Measurements from ENCODE around the gene NLRP6.
A peak's percentile ranks its signal among the peaks of the same experiment; 100 is the strongest.

NLRP6 gene

DNA sequence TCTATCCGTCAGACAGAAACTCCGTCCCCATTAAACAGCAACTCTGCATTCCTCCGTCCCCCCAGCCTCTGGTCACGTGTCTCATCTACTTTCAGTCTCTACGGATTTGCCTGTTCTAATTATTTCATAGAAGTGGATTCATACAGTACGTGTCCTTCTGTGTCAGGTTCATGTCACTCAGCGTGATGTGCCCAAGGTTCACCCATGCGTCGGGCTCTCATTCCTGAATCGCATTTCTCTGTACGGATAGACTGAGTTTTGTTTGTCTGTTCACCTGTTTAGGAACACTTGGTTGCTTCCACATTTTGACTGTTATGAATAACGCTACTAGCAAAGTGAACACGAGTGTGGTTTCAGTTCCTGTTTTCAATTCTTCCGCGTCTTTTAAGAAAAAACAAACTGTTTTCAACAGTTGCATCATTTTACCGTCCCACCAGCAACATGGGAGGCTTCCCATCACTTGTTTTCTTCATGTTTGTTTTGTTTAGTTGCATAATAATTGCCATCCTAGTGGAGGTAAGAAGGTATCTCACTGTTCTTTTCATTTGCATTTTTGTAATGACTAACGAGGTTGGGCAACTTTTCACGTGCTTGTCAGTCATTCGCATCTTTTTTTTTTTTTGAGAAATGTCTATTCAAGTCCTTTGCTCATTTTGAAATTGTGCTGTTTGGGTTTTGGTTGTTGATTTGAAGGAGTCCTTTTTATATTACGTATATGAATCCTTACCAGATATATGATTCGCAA, 8.9 kb upstream of the NLRP6 start:
- H3K36me3 ChIP-seq (ENCODE audit: control insufficient read depth in 2 of 2, insufficient read depth in 2 of 2, low read length in 2 of 2): no peaks in the 10 kb centered on the region
- H3K4me1 ChIP-seq (ENCODE audit: control insufficient read depth in 2 of 2, insufficient read depth in 2 of 2, low read length in 2 of 2): peaks cover 10 to 13% of the 10 kb centered on the region in 2 donors
- H3K4me3 ChIP-seq (ENCODE audit: low read length in 2 of 2): peak overlapping the region; percentile 7 to 73
- no peaks in the 10 kb centered on the region for H3K9me3 ChIP-seq (ENCODE audit: control insufficient read depth in 2 of 2, low read length in 2 of 2)
- no peaks in the 10 kb centered on the region for H3K27me3 ChIP-seq (ENCODE audit: control insufficient read depth in 2 of 2, insufficient read depth in 2 of 2, low read length in 2 of 2)
- peak overlapping the region in 1 of 2 donors; percentile 48 for H3K9ac ChIP-seq (ENCODE audit: low read depth in 1 of 2, low read length in 2 of 2)
- H3K27ac ChIP-seq (ENCODE audit: low read depth in 2 of 2, low read length in 2 of 2): peak overlapping the region; percentile 76 to 92

DNA sequence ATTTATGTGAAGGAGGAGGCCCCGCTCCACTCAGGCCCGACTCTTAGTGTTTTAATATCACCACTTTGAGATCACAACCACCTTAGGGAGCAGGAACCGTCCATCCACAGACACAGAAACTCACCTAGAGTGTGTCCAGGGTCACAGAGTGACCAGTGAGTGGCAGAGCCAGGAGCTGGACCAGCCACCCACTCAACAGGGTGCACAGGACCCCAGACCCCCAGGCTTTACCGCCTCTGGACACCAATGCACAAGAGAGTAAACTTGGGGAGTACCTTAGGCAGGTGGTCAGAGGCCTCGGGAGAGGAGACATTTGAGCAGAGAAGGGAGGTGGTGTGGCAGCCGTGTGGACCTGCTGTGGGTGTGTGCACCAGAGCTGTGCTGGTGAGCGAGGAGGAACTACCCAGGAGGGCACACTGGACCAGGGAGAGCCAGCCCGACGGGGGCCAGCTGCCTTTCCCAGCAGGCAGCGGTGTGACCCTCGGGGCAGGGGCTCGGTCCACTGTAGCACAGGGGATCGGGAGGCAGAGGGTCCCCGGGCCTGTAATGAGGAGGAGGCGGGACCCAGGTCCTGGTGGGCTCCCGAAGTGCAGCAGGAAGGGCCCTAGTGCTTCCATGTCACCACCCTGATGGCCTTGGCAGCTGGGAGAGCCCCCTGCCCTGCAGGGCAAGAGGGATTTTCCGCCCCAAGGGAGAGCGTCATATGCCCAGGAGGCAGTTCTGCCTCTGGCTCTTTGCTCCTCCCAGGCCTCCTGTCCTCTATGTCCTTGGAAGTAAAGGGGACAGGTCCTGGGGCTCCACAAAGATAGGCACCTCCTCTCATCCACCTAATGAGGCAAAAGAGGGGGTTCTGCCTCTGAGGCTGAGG, 7.5 kb upstream of the NLRP6 start:
- peak overlapping the region; percentile 64 to 74 for H3K27ac ChIP-seq (ENCODE audit: low read depth in 2 of 2, low read length in 2 of 2)
- peaks cover 10 to 13% of the 10 kb centered on the region in 2 donors for H3K4me1 ChIP-seq (ENCODE audit: control insufficient read depth in 2 of 2, insufficient read depth in 2 of 2, low read length in 2 of 2)
- H3K4me3 ChIP-seq (ENCODE audit: low read length in 2 of 2): no peak overlapping the region
- H3K9ac ChIP-seq (ENCODE audit: low read depth in 1 of 2, low read length in 2 of 2): no peak overlapping the region
- H3K36me3 ChIP-seq (ENCODE audit: control insufficient read depth in 2 of 2, insufficient read depth in 2 of 2, low read length in 2 of 2): no peaks in the 10 kb centered on the region
- H3K27me3 ChIP-seq (ENCODE audit: control insufficient read depth in 2 of 2, insufficient read depth in 2 of 2, low read length in 2 of 2): no peaks in the 10 kb centered on the region
- no peaks in the 10 kb centered on the region for H3K9me3 ChIP-seq (ENCODE audit: control insufficient read depth in 2 of 2, low read length in 2 of 2)

GRCh38 chr11:271319-271715, 6.9 kb upstream of the NLRP6 start:
- Histone ChIP-seq H3K27ac (ENCODE audit: low read depth in 2 of 2, low read length in 2 of 2) (peak overlapping the region in 1 of 2 donors; percentile 74), H3K36me3 (ENCODE audit: control insufficient read depth in 2 of 2, insufficient read depth in 2 of 2, low read length in 2 of 2) (no peaks in the 10 kb centered on the region), H3K27me3 (ENCODE audit: control insufficient read depth in 2 of 2, insufficient read depth in 2 of 2, low read length in 2 of 2) (no peaks in the 10 kb centered on the region), H3K4me3 (ENCODE audit: low read length in 2 of 2) (no peak overlapping the region), H3K9ac (ENCODE audit: low read depth in 1 of 2, low read length in 2 of 2) (no peak overlapping the region), H3K4me1 (ENCODE audit: control insufficient read depth in 2 of 2, insufficient read depth in 2 of 2, low read length in 2 of 2) (peaks cover 10 to 13% of the 10 kb centered on the region in 2 donors), H3K9me3 (ENCODE audit: control insufficient read depth in 2 of 2, low read length in 2 of 2) (no peaks in the 10 kb centered on the region)

GRCh38 chr11:272195-272930, 5.8 kb upstream of the NLRP6 start:
- H3K4me1 ChIP-seq (ENCODE audit: control insufficient read depth in 2 of 2, insufficient read depth in 2 of 2, low read length in 2 of 2): peaks cover 10 to 13% of the 10 kb centered on the region in 2 donors
- H3K27me3 ChIP-seq (ENCODE audit: control insufficient read depth in 2 of 2, insufficient read depth in 2 of 2, low read length in 2 of 2): no peaks in the 10 kb centered on the region
- no peak overlapping the region for H3K27ac ChIP-seq (ENCODE audit: low read depth in 2 of 2, low read length in 2 of 2)
- no peak overlapping the region for H3K4me3 ChIP-seq (ENCODE audit: low read length in 2 of 2)
- no peaks in the 10 kb centered on the region for H3K9me3 ChIP-seq (ENCODE audit: control insufficient read depth in 2 of 2, low read length in 2 of 2)
- no peaks in the 10 kb centered on the region for H3K36me3 ChIP-seq (ENCODE audit: control insufficient read depth in 2 of 2, insufficient read depth in 2 of 2, low read length in 2 of 2)
- no peak overlapping the region for H3K9ac ChIP-seq (ENCODE audit: low read depth in 1 of 2, low read length in 2 of 2)

- Histone ChIP-seq H3K27ac (ENCODE audit: low read depth in 2 of 2, low read length in 2 of 2) (no peak overlapping the region), H3K4me3 (ENCODE audit: low read length in 2 of 2) (no peak overlapping the region), H3K27me3 (ENCODE audit: control insufficient read depth in 2 of 2, insufficient read depth in 2 of 2, low read length in 2 of 2) (no peaks in the 10 kb centered on the region)
These were observed 5.3 kb upstream of the NLRP6 start for GRCh38 chr11:272931-273198.

DNA sequence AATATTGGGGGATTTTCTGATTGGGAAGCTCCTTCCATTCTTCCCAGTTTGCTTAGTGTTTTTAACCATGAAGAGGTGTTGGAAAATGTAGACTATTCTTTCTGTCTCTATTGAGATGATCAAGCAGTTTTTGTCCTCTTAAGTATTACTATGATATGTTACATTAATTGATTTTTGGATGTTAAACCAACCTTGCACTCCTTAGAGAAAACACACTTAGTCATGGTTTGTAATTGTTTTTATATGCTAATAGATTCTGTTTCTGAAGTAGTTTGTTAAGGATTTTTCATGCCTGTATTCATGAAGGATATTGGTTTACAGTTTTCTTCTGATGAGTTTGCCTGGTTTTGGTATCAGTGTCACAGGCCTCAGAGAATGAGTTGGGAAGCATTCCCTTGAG, 2.0 kb upstream of the NLRP6 start:
- Histone ChIP-seq H3K9ac (ENCODE audit: low read depth in 1 of 2, low read length in 2 of 2) (no peak overlapping the region), H3K4me1 (ENCODE audit: control insufficient read depth in 2 of 2, insufficient read depth in 2 of 2, low read length in 2 of 2) (peaks cover 10 to 11% of the 10 kb centered on the region in 2 donors), H3K9me3 (ENCODE audit: control insufficient read depth in 2 of 2, low read length in 2 of 2) (no peaks in the 10 kb centered on the region), H3K4me3 (ENCODE audit: low read length in 2 of 2) (no peak overlapping the region), H3K27me3 (ENCODE audit: control insufficient read depth in 2 of 2, insufficient read depth in 2 of 2, low read length in 2 of 2) (peaks cover 12 to 14% of the 10 kb centered on the region in 2 donors), H3K27ac (ENCODE audit: low read depth in 2 of 2, low read length in 2 of 2) (no peak overlapping the region), H3K36me3 (ENCODE audit: control insufficient read depth in 2 of 2, insufficient read depth in 2 of 2, low read length in 2 of 2) (no peaks in the 10 kb centered on the region)

More at GRCh38 chr11:272931-273198, 5.3 kb upstream of the NLRP6 start:
- Histone ChIP-seq H3K36me3 (ENCODE audit: control insufficient read depth in 2 of 2, insufficient read depth in 2 of 2, low read length in 2 of 2) (no peaks in the 10 kb centered on the region), H3K4me1 (ENCODE audit: control insufficient read depth in 2 of 2, insufficient read depth in 2 of 2, low read length in 2 of 2) (peaks cover 6 to 9% of the 10 kb centered on the region in 2 donors), H3K9ac (ENCODE audit: low read depth in 1 of 2, low read length in 2 of 2) (no peak overlapping the region), H3K9me3 (ENCODE audit: control insufficient read depth in 2 of 2, low read length in 2 of 2) (no peaks in the 10 kb centered on the region)

DNA sequence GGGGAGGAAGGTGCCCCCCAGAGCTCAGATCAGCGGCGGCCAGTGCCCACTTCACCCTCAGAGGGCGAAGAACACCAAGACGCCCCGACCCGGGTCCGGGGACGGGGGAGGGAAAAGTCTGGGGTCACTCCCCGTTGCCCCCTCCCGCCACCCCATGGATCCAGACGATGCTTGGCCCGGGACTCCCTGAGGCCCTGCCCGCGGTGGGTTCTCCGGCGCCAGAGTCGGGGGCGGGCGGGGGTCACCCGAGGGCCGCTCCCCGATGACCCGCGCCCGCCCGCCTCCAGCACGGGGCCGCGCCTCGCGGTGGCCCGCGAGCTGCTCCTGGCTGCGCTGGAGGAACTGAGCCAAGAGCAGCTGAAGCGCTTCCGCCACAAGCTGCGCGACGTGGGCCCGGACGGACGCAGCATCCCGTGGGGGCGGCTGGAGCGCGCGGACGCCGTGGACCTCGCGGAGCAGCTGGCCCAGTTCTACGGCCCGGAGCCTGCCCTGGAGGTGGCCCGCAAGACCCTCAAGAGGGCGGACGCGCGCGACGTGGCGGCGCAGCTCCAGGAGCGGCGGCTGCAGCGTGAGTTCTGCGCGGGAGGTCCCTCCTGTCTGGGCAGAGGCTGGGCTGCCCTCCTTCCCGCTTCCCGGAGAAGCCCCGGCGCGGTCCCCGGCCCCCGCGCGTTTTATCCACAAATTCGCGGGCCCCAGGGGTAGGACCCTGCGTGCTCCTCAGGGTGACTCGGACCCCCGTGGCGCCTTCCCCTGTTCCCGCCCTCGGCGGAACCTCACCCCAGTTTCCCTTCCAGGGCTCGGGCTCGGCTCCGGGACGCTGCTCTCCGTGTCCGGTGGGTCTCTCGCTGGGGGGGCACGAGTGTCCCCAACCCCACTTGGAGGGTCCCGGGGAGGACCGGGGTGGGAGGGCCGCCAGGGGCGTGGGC, 1.1 kb downstream of the NLRP6 start:
- Histone ChIP-seq H3K27ac (ENCODE audit: low read depth in 2 of 2, low read length in 2 of 2) (peak overlapping the region in 1 of 2 donors; percentile 16), H3K9ac (ENCODE audit: low read depth in 1 of 2, low read length in 2 of 2) (peak overlapping the region in 1 of 2 donors; percentile 43), H3K4me1 (ENCODE audit: control insufficient read depth in 2 of 2, insufficient read depth in 2 of 2, low read length in 2 of 2) (peaks cover 16 to 18% of the 10 kb centered on the region in 2 donors), H3K4me3 (ENCODE audit: low read length in 2 of 2) (peak overlapping the region; percentile 26 to 46), H3K9me3 (ENCODE audit: control insufficient read depth in 2 of 2, low read length in 2 of 2) (no peaks in the 10 kb centered on the region), H3K27me3 (ENCODE audit: control insufficient read depth in 2 of 2, insufficient read depth in 2 of 2, low read length in 2 of 2) (peaks cover 31 to 38% of the 10 kb centered on the region in 2 donors), H3K36me3 (ENCODE audit: control insufficient read depth in 2 of 2, insufficient read depth in 2 of 2, low read length in 2 of 2) (no peaks in the 10 kb centered on the region)

DNA sequence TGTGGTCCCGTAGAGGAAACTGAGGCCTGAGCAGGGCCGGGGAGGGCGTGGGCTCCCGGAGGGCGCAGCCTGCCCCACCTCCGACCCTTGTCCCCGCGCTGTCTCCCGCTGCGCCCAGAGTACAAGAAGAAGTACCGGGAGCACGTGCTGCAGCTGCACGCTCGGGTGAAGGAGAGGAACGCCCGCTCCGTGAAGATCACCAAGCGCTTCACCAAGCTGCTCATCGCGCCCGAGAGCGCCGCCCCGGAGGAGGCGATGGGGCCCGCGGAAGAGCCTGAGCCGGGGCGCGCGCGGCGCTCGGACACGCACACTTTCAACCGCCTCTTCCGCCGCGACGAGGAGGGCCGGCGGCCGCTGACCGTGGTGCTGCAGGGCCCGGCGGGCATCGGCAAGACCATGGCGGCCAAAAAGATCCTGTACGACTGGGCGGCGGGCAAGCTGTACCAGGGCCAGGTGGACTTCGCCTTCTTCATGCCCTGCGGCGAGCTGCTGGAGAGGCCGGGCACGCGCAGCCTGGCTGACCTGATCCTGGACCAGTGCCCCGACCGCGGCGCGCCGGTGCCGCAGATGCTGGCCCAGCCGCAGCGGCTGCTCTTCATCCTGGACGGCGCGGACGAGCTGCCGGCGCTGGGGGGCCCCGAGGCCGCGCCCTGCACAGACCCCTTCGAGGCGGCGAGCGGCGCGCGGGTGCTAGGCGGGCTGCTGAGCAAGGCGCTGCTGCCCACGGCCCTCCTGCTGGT, 1.9 kb downstream of the NLRP6 start:
- Histone ChIP-seq H3K9ac (ENCODE audit: low read depth in 1 of 2, low read length in 2 of 2) (peak overlapping the region in 1 of 2 donors; percentile 4), H3K4me1 (ENCODE audit: control insufficient read depth in 2 of 2, insufficient read depth in 2 of 2, low read length in 2 of 2) (peaks cover 16 to 18% of the 10 kb centered on the region in 2 donors), H3K27ac (ENCODE audit: low read depth in 2 of 2, low read length in 2 of 2) (peak overlapping the region in 1 of 2 donors; percentile 16), H3K9me3 (ENCODE audit: control insufficient read depth in 2 of 2, low read length in 2 of 2) (no peaks in the 10 kb centered on the region), H3K27me3 (ENCODE audit: control insufficient read depth in 2 of 2, insufficient read depth in 2 of 2, low read length in 2 of 2) (peaks cover 31 to 38% of the 10 kb centered on the region in 2 donors), H3K4me3 (ENCODE audit: low read length in 2 of 2) (peak overlapping the region; percentile 46 to 60), H3K36me3 (ENCODE audit: control insufficient read depth in 2 of 2, insufficient read depth in 2 of 2, low read length in 2 of 2) (no peaks in the 10 kb centered on the region)
